NOMO-1 (cell line): ENCODE data around the gene CACNA2D1.
"Not testable (repeated sequence)": the region's sequence is repeated elsewhere in the genome, so short reads cannot be mapped to it uniquely, and the experiment has no call there.

Experiments used
- DNase-seq, 2 experiments: peaks; one replicate each; lab custom pipeline; 2025; ENCODE audit not compliant: unreplicated experiment in 2 of 2; lab: John Stamatoyannopoulos, UW

Gene CACNA2D1

GRCh38 chr7:82054544-82054943, 389.0 kb downstream of the CACNA2D1 start:
- DNase-seq, result no peak

GRCh38 chr7:82053453-82054032, 390.0 kb downstream of the CACNA2D1 start:
- DNase-seq, result no peak

DNA sequence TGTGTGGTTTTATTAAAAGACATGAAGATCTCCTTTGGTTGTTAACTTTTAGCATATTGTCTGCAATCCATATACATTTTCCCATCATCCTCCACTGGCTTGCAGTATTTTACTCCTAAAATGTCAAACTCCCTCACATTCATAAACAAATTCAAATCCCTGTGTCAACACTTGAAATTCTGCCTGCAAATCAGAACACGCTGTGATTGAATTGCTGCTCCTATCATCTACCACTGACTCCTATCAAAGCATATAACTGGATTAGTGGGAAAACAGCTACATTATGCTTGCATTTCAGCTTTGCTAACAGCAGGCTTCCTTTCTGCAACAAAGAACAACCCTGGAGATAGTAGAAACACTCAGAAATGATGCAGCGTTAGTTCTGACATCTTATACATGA, 392.0 kb downstream of the CACNA2D1 start:
- no peak for DNase-seq

DNA sequence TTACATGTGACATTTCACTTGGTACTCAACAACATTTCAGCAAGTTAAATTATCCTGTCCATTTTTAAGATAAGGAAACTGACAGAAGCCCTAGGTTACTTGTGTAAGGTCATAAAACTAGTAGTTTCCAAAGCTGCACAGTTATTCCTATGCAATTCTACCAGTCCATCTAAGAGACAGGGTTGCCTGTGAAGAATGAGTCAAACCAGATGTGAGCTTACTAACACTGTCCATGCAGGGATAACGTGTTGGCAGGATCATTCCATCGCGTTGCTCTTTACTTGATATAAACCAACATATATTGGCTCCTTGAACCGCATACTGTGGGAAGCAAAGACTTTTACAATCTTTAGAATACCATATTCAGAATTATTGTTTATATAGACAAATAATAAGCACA, 392.8 kb downstream of the CACNA2D1 start:
- no peak for DNase-seq

DNA sequence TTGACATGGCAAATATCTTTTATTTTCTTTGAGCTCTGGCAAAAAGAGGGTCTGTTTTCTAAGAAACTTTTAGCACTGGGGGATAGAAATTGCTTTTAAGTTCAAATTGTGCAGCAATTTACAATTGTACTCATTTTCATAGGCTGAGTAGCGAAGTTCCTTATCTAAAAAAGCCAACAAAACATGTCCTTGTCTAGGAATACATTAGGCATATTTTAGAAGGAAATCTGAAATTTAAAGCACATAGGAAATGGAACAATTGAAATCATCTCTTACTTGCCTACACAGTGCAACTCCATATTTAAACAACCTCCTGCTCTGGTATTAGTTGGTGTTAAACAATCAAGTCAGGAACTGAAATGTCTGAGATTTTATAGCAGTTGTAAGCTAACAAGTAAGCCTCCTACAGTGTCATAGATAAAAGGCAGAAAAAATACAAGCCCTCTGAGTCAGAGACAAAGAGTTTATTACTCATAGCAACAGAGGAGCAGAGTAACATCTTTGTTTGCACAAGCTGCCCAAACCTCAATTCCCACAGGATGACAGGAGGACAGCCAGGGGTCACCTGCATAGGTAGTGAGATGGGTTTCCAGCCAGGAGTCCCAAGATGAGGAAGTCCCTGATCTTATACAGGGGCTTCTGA, 393.6 kb downstream of the CACNA2D1 start:
- no peak for DNase-seq

DNA sequence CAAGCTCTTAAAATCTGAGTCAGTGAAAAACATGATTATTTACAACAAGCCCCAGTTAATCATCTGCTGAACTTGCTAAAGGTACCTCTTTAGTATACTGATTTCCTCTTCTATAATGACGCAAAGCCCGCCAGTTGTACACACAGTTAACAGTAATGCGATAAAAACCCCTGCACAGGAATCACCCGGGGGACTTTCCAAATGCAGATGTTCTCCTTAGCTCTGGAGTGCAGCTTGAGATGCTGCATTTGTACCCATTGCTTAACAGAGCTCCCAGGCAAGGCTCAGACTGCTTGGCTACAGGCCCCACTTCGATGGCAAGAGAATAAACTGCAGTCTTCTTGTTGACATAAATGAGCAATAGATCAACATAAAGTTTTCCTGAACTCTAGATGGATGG, 394.1 kb downstream of the CACNA2D1 start:
- no peak for DNase-seq

DNA sequence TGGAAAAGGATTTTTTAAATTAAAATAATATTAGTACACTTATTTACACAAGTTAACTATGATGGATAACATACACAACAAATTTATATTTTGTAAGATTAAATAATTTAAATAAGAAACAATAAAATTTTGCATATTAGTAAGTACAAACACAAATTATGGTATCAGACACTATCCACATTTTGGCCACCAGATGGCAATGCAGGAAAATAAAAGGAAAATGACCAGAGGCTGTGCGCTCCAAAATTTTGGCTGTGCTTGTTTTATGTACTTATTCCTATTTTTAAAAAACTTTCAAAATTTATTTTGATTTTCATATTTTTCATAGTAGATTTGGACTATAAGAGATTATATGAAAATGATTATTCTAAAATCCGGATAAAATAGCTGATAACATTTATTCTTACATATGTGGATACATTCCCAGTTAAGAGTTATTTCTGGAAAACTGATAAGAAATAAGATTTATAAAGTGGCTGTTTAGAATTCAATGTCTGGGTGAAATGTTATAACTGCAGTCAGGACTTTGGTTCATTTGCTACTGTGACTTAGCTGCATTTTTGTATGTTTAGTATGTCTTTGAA, 399.0 kb downstream of the CACNA2D1 start:
- peak; percentile 74 to 89 for DNase-seq

GRCh38 chr7:82039621-82040020, 404.0 kb downstream of the CACNA2D1 start:
- no peak for DNase-seq

DNA sequence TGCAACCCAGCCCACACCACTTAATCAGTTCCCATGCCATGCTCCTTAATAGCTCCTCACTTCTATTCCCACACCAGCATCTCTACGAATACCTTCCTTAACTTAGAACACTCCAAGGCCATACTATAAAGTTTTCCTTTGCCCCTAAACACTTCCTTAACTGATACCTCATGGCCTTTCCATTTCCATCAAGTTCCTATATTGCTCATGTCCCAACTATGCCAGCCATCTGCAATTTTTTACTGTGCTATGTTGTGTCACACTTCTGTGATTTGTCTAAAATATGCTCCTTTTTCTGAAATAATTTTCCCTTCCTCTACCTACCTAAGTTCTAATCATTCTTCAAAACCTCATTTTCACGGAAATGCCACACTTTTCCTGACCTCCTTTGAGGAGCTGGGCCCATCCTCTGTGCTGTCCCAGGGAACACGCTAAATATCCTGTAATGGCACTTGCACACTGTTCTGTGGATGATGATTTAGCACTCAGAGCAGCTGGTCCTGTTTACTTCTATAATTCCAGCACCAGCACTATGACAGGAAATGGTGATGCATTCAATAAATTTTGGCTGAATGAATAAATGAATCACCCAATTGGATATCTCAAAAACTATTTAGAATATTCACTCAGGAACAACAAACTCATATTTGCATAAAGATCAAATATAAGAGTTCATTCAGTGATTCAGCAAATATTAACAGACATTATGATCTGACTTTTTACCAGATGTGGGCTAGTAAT, 407.3 kb downstream of the CACNA2D1 start:
- DNase-seq, result no peak

- no peak for DNase-seq
These were observed 408.1 kb downstream of the CACNA2D1 start for GRCh38 chr7:82035456-82035855.

DNA sequence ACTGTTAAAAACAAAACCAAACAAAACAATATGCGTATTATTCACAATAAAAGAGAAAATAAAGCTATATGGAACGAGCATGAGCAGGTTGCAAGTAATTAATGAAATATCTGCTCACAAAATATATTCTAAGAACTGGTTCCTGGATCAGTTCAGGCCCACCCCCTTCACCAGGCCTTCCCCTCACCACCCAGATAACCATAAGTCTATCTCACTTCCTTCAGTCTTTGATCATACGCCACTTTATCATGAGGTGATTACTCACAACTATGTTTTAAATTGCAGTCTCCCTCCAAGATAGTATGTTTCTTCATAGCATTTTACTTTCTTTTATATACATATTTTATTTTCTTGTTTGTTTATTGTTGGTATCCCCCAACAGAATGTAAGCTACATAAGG, 410.7 kb downstream of the CACNA2D1 start:
- DNase-seq, result no peak

DNA sequence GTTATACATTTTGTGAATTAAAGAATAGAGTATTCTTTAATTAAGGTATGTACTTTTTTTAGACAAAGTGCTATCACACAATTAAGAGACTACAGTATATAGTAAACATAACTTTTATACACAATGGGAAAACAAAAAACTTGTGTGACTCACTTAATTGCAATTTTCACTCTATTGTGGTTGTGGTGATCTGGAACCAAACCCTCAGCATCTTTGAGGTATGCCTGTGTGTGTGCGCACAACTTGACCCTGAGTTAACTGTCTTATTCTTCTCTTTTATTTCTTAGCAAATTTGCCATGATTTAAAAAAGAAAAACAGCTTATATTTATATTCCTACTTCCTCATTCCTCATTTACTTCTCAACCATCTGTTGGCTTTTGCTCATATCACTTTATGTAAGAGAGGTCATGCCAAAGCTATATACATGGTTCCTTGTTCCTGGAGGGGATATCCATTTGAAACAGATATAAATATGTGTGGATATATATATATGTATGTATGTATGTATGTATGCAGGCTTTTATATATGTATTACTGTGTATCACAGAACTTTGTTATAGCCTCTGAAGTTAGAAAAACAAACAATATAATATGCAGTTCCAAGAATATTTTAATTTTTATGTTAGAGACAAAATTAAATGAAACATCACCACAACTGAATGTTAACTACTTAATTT, 414.2 kb downstream of the CACNA2D1 start:
- DNase-seq, result no peak

- peak in 1 of 2 experiments; percentile 26 for DNase-seq
These were observed 415.5 kb downstream of the CACNA2D1 start for GRCh38 chr7:82028097-82028496.

DNA sequence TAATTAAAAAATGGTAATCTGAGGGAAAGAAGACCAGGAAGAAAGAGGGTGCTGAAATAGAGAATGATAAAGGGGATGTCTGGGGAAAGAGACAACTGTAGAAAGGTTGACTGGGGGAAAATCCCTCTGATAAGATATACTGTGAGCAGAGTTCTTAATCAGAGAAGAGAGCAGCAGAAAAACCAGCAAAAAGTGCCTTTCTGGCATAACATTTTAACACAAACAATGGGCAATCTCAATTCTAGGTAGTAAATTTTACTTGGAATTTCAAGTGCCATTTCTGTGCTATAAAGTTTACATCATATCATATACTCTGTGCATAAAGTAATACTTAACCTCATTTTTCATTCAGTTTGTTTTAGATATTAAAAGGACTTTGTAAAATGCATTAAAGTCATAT, 421.9 kb downstream of the CACNA2D1 start:
- DNase-seq, result no peak

DNA sequence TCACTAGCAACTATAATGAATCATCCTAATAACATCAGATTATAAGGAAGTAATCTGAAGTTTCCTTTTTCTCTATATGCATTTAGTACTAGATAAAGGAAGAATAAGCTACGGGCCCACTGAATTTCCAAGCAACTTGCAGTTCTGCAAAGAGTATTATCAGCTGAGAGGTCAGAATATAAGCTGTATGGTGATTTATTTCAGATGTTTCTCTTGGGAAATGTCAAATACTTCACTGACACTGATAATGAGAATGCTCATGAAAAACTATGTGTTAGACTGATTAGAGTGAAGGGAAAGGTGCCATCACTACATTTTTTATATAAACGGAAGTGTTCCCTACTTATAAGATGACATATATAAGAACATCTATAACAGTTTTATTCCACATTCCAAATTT, 422.5 kb downstream of the CACNA2D1 start:
- no peak for DNase-seq

DNA sequence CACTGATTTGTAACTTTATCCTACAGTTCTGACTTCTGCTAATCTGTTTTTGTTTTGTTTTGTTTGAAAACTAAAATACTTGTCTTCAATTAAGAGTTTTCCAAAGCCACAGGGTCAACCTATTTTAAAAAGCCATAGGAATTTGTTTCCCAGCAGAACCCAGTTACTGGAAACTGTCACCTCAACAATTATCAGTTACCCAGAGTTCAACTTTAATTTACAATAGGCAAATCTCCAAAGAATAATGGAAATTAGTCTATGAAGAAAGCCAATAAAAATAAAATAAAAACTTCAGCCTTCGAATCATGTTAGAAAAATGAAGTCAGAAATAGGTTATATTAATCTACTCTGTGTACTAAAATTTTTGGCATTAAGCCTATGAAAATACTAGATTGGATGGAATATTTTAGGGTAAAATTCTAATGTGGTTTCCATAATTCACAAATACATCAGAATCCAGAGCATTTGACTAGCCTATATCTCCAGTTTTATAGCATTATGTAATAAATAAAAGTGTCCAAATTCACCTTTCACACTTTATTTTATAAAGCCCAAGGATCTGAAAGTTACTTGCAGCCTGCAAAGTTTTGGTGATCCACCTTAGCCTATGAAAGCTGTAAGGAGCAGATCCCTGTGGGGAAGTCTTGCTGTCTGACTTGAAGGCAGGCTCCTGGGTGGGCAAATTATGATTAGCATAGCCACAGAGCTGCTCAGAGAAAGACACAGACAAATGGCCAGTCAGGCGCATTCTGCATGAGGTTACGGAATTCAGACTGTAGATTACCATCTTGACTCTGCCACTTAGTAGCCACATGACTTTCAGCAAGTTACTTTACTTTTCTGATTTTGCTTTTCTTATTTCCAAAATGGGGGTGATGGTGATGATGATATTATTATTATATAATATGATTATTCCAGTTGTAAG, 423.8 kb downstream of the CACNA2D1 start:
- DNase-seq, result no peak

- DNase-seq, result no peak
These were observed 425.4 kb downstream of the CACNA2D1 start for GRCh38 chr7:82018226-82018625.

DNA sequence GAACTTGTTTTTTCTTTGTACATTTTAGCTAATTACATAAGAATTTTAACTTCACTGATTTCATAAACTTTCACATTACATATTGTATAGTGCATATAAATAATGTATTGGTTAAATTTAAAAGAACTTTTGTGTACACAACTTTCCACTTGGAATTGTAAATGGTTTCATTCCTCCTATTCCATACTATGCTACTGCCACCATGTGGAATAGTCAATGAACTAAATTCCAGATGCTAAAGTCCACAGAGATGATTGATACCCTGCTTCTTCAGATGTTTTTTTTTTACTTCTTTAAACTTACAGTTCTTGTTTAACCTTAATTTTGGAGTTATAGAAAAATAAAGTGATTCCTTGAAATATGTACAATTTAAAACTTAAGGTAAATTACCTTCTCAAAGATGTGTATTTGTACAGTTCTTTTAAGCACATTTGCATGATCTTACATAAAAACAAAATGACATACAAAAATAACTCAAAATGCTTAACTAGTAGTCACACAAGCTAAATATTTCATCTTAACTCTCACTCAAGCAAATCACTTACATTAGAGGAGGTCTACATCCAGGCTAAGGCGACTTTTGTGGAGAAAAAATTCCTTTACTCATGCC, 426.1 kb downstream of the CACNA2D1 start:
- peak in 1 of 2 experiments; percentile 68 for DNase-seq

GRCh38 chr7:82015751-82016150, 427.8 kb downstream of the CACNA2D1 start:
- peak in 1 of 2 experiments; percentile 34 for DNase-seq

- DNase-seq, result not testable (repeated sequence)
These were observed 429.0 kb downstream of the CACNA2D1 start for GRCh38 chr7:82014574-82014973.
